ENCODE data around the gene SEPSECS.

DNA sequence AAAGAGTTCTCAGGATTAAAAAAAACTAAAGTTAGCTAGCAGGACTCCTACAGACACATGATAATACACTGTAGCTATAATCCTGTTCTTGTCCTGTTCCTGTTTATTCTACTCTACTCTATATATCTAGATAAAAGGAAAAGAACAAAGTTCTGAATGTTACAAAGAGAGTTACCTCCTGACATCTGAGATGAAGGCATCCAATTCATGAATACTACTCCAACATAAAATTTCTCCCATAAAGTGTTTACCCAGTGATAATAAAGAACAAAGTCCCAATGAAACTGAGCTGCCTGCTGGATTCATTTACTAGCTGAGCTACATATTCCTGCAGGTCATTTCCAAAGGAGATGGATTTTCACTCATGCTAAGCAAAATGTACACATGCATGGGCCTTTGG is 27.1 kb downstream of the SEPSECS start:
- no peak for TF ChIP-seq CTCF (IDR thresholded peaks at IDR 0.05)
- TF ChIP-seq POLR2A (IDR thresholded peaks at IDR 0.05) = no peak

Data from lower leg skin (tissue), 3 donors.